HG03469 (cell line): ENCODE results near the gene FZD10.

ENCODE experiments used
- ATAC-seq: cut with Tn5 transposase; IDR thresholded peaks from one replicate; pipeline ENCODE4 v1.9.1; 2021; ENCODE audit warnings: mild to moderate bottlenecking, moderate library complexity, moderate number of reproducible peaks; ENCODE audit not compliant: unreplicated experiment

Gene FZD10

DNA sequence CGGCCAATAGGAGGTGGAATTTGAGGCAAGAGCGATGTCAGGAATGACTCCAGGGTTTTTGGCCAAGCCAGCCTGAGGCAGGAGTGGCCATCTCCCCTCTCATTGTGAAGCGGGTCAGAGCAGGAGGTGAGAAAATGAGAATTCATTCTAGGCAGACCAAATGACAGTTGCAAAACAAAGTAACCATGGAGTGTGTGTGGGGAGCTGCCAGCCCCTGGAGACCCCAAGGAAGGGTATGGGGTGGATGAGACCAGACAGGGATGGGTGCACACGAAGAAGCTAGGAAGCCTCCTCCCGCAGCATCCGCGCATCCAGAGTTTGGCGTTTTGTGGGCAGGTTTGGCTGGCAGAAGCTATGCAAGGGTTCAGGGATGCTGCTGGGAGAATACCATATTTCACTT is 38.8 kb downstream of the FZD10 start:
- no peak for ATAC-seq

DNA sequence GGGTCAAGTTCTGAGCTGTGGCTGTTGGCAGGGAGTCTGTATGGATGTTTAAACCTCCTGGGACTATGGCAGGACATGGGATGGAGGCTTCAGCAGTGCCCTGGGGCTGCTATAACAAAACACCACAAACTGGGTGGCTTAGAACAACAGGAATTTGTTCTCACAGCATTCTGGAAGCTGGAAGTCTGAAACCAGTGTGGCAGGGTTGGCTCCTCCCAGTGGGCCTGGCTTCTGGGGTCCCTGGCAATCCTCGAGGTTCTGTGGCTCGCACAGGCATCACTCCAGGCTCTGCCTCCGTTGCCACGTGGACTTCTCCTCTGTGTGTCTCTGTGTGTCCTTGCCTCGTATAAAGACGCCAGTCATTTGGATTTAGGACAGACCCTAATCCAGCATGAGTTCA is 39.9 kb downstream of the FZD10 start:
- no peak for ATAC-seq

DNA sequence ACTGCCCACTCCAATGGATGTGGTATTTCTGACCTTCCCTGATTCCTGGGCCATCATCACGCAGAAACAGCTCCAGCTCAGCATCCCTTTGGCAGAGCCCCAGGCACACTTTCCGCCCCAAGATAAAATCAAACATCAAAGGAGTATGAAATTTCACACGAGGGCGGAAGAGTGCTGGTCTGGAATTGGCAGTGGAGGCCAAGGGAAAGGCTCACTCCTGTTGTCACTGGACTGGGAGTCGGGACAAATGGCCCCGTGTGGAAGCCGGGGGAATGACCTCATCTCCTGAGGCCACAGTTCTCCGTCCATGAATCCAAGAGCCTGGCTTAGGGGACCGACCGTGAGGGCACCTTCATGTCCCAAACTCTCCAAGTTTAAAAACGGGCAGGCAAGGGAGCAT is 40.9 kb downstream of the FZD10 start:
- no peak for ATAC-seq

DNA sequence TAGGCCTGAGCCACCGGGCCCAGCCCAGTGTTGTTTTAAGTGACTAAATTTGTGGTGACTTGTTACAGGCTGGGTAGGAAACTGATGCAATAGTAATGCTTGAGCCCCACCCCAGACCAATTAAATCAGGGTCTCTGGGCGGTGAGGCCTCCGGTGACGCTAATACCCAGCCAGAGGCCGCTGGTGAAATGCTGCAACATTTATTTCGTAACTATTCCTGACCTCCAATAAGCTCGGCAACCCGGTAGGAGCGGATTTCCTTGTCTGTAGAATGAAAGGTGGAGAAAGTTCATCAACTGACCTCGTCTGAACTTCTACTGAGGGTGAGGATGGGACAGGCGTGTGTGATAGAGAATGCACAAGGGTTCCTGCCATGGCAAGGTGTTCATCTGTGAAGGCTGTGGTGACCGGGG is 42.3 kb downstream of the FZD10 start:
- no peak for ATAC-seq

DNA sequence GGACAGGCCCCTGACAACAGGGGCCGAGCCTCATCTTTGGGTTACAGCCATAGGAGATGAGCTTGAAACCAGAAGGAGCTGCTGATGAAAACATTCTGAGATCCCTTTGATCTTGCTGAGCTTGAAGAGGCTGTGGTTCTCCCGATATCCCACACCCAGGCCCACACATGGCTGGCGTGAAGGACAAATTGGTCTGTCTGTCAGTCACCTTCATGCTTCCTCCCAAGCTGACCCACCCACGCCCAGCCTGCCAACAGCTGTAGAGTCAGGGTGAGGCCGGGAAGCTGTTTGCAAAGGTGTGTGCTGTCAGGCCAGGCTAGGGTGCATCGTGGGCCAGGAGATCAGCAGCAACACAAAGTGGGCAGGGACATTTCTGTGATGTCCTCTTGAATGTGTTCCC is 43.2 kb downstream of the FZD10 start:
- no peak for ATAC-seq

DNA sequence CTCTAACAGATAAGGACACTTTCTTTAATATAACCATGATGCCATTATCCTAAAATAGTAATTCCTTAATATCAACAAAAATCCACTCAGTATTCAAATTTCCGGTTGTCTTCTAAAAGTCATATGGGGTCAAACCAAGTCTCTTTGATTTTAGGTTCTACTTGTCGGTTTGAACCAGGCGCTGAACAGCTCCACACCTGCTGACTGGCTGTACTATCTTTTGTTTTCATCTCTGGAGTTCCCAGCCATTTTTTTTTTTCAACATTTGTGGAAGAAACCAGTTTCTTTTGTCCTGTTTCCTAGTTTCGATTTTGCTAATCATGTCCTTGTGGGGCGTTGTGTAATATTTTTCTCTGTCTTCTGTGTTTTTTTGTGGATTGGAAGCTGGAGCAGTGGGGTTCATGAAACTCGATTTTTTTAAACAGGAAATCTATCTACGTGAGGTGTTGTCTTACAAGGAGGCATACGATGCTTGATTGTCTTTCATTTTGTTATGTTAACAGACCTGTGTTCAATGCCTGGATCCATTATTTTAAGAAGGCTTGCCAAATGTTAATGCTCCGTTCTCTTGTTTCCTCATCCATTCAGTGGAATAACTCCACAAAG is 50.2 kb downstream of the FZD10 start:
- ATAC-seq: no peak

DNA sequence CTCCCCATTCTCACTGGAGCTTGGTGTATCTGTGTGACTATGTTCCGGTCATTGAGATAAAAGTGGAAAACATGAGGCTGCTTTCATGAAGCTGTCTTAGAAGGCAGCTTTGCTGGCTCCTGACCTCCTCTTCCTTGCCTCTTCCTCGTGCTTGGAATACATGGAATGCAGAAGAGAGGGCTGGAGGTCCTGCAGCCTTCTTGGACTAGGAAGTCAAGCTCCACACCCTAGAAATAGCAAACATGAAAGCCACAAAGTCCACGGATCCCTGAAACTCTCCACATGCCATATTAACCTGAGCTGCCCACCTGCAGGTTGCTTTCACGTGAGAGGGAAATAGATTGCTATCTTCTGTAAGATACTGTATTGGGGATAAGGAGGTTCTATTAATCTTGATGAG is 51.0 kb downstream of the FZD10 start:
- no peak for ATAC-seq

DNA sequence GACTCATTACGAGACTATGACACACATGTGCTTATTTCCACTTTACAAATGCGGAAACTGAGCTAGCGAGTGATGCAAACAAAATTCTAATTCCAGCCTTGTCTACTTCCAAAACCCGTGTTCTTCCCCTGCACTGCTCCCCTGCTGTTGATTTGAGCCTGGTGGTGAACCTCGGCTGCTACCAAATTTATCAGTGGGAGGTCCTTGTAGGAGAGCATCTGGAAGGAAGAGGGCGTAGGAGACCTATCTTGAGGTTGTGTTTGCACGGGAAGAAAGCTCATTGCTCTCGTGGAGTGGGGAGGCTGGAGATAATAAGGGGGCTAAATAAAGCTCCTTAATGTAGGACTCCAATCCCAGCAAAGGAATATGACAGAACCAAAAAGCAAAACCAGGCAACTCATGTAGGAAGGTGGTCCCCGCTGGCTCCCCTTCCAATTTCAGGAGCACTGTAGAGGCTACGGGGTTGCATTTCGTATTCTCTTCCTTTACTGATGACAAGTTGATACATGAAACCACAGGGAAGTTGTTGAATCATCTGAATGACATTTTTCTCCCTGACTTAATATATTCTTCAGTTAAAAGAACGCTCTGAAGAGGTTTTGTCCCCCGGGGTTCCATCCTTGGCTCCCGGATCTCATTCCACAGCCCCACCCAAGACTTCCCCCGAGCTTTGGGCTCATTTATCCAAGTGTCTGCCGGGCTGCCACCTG is 52.6 kb downstream of the FZD10 start:
- no peak for ATAC-seq
